ENCODE results near the gene METTL25B. TPM values are rescaled to one million over a fixed set of nuclear protein-coding genes. Genes with fewer than 3 reads are reported as not detected.
A peak's percentile ranks its signal among the peaks of the same experiment; 100 is the strongest.

The METTL25B gene
- total and polyA plus RNA-seq, 10 of the 15 experiments (the other 5 are each of a cell fraction or from before 2014, with no cell fraction given), result 5.9 to 25.2 (median 13.5) TPM

DNA sequence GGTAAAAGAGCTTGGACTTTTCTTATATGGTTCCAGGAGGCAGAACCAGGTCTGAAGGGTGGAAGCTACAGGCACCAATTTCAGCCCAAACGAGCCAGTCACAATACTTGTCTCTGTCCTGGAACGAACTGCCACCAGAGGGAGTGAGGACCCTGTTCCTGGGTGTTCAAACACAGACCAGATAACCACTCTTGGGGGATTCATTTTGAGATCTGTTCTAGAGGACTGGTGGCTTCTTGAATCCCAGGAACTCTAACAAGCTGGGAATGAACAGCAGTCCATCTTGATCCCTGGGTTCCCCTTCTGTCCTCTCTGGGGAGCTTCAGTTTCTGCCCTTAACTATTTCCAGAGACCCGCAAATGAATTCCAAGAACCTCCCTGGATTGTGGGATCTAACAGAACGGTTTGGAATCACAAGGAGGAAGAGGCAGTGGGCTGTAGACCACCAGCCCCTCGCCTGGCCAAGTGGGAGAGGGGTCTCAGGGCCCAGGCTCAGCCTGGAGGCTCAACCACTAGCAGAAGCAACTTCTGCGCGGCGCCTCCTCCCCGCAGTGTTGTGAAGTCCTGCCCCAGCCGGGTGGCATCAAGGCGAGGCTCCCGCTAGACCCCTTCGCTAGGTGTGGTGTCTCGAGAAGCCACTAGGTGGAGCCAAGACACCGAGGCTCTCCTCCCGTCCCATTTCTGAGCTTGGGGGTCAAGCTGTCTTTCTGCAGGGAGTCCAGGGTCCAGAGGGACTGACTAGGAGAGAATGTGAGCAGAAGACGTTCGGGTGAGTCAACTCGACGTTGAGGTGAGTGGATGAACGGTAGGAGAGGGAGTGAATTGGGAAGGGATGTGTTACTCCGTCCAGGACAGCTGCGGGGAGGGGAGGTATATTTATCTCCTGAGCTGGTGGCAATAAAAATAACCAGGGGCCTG lies 39.0 kb upstream of the METTL25B start (continued):
- TF ChIP-seq, protein P1, sequence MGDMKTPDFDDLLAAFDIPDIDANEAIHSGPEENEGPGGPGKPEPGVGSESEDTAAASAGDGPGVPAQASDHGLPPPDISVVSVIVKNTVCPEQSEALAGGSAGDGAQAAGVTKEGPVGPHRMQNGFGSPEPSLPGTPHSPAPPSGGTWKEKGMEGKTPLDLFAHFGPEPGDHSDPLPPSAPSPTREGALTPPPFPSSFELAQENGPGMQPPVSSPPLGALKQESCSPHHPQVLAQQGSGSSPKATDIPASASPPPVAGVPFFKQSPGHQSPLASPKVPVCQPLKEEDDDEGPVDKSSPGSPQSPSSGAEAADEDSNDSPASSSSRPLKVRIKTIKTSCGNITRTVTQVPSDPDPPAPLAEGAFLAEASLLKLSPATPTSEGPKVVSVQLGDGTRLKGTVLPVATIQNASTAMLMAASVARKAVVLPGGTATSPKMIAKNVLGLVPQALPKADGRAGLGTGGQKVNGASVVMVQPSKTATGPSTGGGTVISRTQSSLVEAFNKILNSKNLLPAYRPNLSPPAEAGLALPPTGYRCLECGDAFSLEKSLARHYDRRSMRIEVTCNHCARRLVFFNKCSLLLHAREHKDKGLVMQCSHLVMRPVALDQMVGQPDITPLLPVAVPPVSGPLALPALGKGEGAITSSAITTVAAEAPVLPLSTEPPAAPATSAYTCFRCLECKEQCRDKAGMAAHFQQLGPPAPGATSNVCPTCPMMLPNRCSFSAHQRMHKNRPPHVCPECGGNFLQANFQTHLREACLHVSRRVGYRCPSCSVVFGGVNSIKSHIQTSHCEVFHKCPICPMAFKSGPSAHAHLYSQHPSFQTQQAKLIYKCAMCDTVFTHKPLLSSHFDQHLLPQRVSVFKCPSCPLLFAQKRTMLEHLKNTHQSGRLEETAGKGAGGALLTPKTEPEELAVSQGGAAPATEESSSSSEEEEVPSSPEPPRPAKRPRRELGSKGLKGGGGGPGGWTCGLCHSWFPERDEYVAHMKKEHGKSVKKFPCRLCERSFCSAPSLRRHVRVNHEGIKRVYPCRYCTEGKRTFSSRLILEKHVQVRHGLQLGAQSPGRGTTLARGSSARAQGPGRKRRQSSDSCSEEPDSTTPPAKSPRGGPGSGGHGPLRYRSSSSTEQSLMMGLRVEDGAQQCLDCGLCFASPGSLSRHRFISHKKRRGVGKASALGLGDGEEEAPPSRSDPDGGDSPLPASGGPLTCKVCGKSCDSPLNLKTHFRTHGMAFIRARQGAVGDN (IDR thresholded peaks at IDR 0.05), result no peak
- TF ChIP-seq NFIC (IDR thresholded peaks at IDR 0.05; ENCODE audit: low read depth, low read length), result no peak
- TF ChIP-seq, protein P2, sequence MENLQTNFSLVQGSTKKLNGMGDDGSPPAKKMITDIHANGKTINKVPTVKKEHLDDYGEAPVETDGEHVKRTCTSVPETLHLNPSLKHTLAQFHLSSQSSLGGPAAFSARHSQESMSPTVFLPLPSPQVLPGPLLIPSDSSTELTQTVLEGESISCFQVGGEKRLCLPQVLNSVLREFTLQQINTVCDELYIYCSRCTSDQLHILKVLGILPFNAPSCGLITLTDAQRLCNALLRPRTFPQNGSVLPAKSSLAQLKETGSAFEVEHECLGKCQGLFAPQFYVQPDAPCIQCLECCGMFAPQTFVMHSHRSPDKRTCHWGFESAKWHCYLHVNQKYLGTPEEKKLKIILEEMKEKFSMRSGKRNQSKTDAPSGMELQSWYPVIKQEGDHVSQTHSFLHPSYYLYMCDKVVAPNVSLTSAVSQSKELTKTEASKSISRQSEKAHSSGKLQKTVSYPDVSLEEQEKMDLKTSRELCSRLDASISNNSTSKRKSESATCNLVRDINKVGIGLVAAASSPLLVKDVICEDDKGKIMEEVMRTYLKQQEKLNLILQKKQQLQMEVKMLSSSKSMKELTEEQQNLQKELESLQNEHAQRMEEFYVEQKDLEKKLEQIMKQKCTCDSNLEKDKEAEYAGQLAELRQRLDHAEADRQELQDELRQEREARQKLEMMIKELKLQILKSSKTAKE (IDR thresholded peaks at IDR 0.05; ENCODE audit: low read depth, poor library complexity, severe bottlenecking), result no peak
- TF ChIP-seq ZNF207 (IDR thresholded peaks at IDR 0.05; ENCODE audit: borderline replicate concordance), result no peak
- TF ChIP-seq, protein P3, sequence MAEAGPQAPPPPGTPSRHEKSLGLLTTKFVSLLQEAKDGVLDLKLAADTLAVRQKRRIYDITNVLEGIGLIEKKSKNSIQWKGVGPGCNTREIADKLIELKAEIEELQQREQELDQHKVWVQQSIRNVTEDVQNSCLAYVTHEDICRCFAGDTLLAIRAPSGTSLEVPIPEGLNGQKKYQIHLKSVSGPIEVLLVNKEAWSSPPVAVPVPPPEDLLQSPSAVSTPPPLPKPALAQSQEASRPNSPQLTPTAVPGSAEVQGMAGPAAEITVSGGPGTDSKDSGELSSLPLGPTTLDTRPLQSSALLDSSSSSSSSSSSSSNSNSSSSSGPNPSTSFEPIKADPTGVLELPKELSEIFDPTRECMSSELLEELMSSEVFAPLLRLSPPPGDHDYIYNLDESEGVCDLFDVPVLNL (IDR thresholded peaks at IDR 0.05; ENCODE audit: low read depth, low read length), result no peak
- TF ChIP-seq EZH2 (IDR thresholded peaks at IDR 0.05; ENCODE audit: borderline replicate concordance, control insufficient read depth, low read depth, low read length), result 0 out of 2 replicates have a peak, but pooled peaks have one; percentile 14
- TF ChIP-seq, protein P4, sequence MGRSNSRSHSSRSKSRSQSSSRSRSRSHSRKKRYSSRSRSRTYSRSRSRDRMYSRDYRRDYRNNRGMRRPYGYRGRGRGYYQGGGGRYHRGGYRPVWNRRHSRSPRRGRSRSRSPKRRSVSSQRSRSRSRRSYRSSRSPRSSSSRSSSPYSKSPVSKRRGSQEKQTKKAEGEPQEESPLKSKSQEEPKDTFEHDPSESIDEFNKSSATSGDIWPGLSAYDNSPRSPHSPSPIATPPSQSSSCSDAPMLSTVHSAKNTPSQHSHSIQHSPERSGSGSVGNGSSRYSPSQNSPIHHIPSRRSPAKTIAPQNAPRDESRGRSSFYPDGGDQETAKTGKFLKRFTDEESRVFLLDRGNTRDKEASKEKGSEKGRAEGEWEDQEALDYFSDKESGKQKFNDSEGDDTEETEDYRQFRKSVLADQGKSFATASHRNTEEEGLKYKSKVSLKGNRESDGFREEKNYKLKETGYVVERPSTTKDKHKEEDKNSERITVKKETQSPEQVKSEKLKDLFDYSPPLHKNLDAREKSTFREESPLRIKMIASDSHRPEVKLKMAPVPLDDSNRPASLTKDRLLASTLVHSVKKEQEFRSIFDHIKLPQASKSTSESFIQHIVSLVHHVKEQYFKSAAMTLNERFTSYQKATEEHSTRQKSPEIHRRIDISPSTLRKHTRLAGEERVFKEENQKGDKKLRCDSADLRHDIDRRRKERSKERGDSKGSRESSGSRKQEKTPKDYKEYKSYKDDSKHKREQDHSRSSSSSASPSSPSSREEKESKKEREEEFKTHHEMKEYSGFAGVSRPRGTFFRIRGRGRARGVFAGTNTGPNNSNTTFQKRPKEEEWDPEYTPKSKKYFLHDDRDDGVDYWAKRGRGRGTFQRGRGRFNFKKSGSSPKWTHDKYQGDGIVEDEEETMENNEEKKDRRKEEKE (IDR thresholded peaks at IDR 0.05), result no peak

Data from GM12878 (cell line).